Neuronal stem cell (in vitro differentiated cells): Measurements from ENCODE around the gene KCNC1.

Experiments
- DNase-seq: peaks from one replicate; pipeline ENCODE4 v3.0.0-alpha.2; 2013; ENCODE audit warnings: low spot score
- H2AFZ ChIP-seq: one replicate; pipeline ENCODE4 v1.6.1; 2013; ENCODE audit warnings: mild to moderate bottlenecking, low read length, inconsistent platforms
- H2AK5ac ChIP-seq: 2 replicates; pipeline ENCODE4 v1.6.1; 2013; ENCODE audit warnings: low read depth, mild to moderate bottlenecking, inconsistent platforms, low read length, moderate library complexity, mixed read lengths
- H2BK120ac ChIP-seq: 2 replicates; pipeline ENCODE4 v1.6.1; 2013; ENCODE audit warnings: low read depth, mild to moderate bottlenecking, inconsistent platforms, low read length, moderate library complexity, mixed read lengths
- H2BK12ac ChIP-seq: one replicate; pipeline ENCODE4 v1.6.1; 2013; ENCODE audit warnings: low read length, inconsistent platforms
- H2BK15ac ChIP-seq: 2 replicates; pipeline ENCODE4 v1.6.1; 2013; ENCODE audit warnings: mild to moderate bottlenecking, low read length, inconsistent platforms, mixed read lengths
- H2BK5ac ChIP-seq: one replicate; pipeline ENCODE4 v1.6.1; 2013; ENCODE audit warnings: inconsistent platforms, mild to moderate bottlenecking, low read length, moderate library complexity
- H3K14ac ChIP-seq: one replicate; pipeline ENCODE4 v1.6.1; 2013; ENCODE audit warnings: low read length, inconsistent platforms
- H3K18ac ChIP-seq: 2 replicates; pipeline ENCODE4 v1.6.1; 2013; ENCODE audit warnings: low read length, inconsistent platforms
- H3K23ac ChIP-seq: 2 replicates; pipeline ENCODE4 v1.6.1; 2013; ENCODE audit warnings: low read depth, mild to moderate bottlenecking, mixed read lengths, low read length, inconsistent platforms; ENCODE audit not compliant: poor library complexity
- H3K27ac ChIP-seq: replicated peaks from 3 replicates; pipeline ENCODE4 v1.5.1; 2013; ENCODE audit warnings: low read length, inconsistent platforms
- H3K27me3 ChIP-seq, 3 experiments: 2 replicates each; pipeline ENCODE4 v1.6.1; 2013; ENCODE audit warnings: low read length in 3 of 3, mild to moderate bottlenecking in 2 of 3, inconsistent platforms in 1 of 3, low read depth in 1 of 3, mixed read lengths in 1 of 3, moderate library complexity in 1 of 3; ENCODE audit not compliant: control insufficient read depth in 3 of 3, insufficient read depth in 3 of 3
- H3K36me3 ChIP-seq, 2 donors: replicated peaks in 1 of 2; 2 replicates each; pipeline ENCODE4 v1.6.1; 2013; ENCODE audit warnings: low read length in 2 of 2; ENCODE audit not compliant: control insufficient read depth in 2 of 2, insufficient read depth in 2 of 2
- H3K4ac ChIP-seq: 2 replicates; pipeline ENCODE4 v1.6.1; 2013; ENCODE audit warnings: inconsistent platforms, mild to moderate bottlenecking, low read length, moderate library complexity
- H3K4me1 ChIP-seq, 2 donors: 1 replicate in 1 of 2; 2 replicates in 1 of 2; pipeline ENCODE4 v1.6.1; 2013; ENCODE audit warnings: low read length in 2 of 2, low read depth in 1 of 2; ENCODE audit not compliant: control insufficient read depth in 2 of 2, insufficient read depth in 1 of 2
- H3K4me2 ChIP-seq: one replicate; pipeline ENCODE4 v1.6.1; 2013; ENCODE audit warnings: mild to moderate bottlenecking, low read length, inconsistent platforms; ENCODE audit not compliant: insufficient read depth, poor library complexity, severe bottlenecking
- H3K4me3 ChIP-seq, 2 donors: 2 replicates each; pipeline ENCODE4 v1.5.1; 2013; ENCODE audit warnings: low read length in 2 of 2, mild to moderate bottlenecking in 2 of 2, inconsistent platforms in 1 of 2, moderate library complexity in 1 of 2
- H3K79me1 ChIP-seq: one replicate; pipeline ENCODE4 v1.6.1; 2013; ENCODE audit warnings: low read depth, mild to moderate bottlenecking, inconsistent platforms, low read length, moderate library complexity
- H3K9ac ChIP-seq: one replicate; pipeline ENCODE4 v1.6.1; 2013; ENCODE audit warnings: mild to moderate bottlenecking, low read depth, low read length, inconsistent platforms; ENCODE audit not compliant: poor library complexity
- H3K9me3 ChIP-seq, 2 donors: replicated peaks in 1 of 2; 2 replicates each; pipeline versions ENCODE3 to v1.6.1; 2013; ENCODE audit warnings: low read length in 2 of 2, mild to moderate bottlenecking in 2 of 2, inconsistent platforms in 1 of 2, low read depth in 1 of 2, mixed read lengths in 1 of 2, moderate library complexity in 1 of 2; ENCODE audit not compliant: control insufficient read depth in 2 of 2, insufficient read depth in 1 of 2
- H4K8ac ChIP-seq: one replicate; pipeline ENCODE4 v1.6.1; 2013; ENCODE audit warnings: low read depth, mild to moderate bottlenecking, inconsistent platforms, low read length, moderate library complexity
- H4K91ac ChIP-seq: one replicate; pipeline ENCODE4 v1.6.1; 2013; ENCODE audit warnings: low read length, low read depth, mild to moderate bottlenecking, inconsistent platforms; ENCODE audit not compliant: poor library complexity
- WGBS, 2 donors: extraction: QIAGEN DNeasy Blood & Tissue Kit; methylation state at CpG; one replicate each; pipeline ENCODE4 v1.1.7; 2013; ENCODE audit warnings: missing lambda C conversion rate in 2 of 2, mixed read lengths in 1 of 2; ENCODE audit not compliant: insufficient read length in 2 of 2, insufficient replicate concordance in 1 of 2; ENCODE audit errors: extremely low coverage in 2 of 2; 5-methylcytosine and 5-hydroxymethylcytosine counted together

The KCNC1 gene

GRCh38 chr11:17707830-17708229 is 26.8 kb upstream of the KCNC1 start:
- Histone ChIP-seq H4K91ac (no peak overlapping the region), H3K9me3 (peaks cover 0 to 7% of the 10 kb centered on the region in 2 donors), H3K14ac (peak overlapping the region; percentile 66), H2BK5ac (no peak overlapping the region), H2BK15ac (peak overlapping the region; percentile 18), H3K27ac (no peak overlapping the region), H4K8ac (no peak overlapping the region), H3K36me3 (no peaks in the 10 kb centered on the region), H3K23ac (no peak overlapping the region), H2BK12ac (peak overlapping the region; percentile 87), H3K9ac (peak overlapping the region; percentile 46), H3K79me1 (no peaks in the 10 kb centered on the region), H3K27me3 (peaks cover 0 to 39% (median 0%) of the 10 kb centered on the region in 3 experiments), H3K4me3 (no peak overlapping the region), H2AFZ (no peak overlapping the region), H2BK120ac (peak overlapping the region; percentile 33), H3K4ac (no peak overlapping the region), H3K18ac (peak overlapping the region; percentile 13), H3K4me1 (peaks cover 0 to 3% of the 10 kb centered on the region in 2 donors), H2AK5ac (peak overlapping the region; percentile 13), H3K4me2 (no peak overlapping the region)
- WGBS, 2 donors: no CpG with 5 or more reads among the region's 4 CpGs
- DNase-seq: no peak

- Histone ChIP-seq H3K27ac (no peak overlapping the region), H3K9me3 (peaks cover 0 to 3% of the 10 kb centered on the region in 2 donors), H2BK12ac (no peak overlapping the region), H2AFZ (no peak overlapping the region), H3K36me3 (no peaks in the 10 kb centered on the region), H3K79me1 (no peaks in the 10 kb centered on the region), H4K8ac (no peak overlapping the region), H3K23ac (no peak overlapping the region), H3K9ac (no peak overlapping the region), H3K27me3 (peaks cover 0 to 74% (median 3%) of the 10 kb centered on the region in 3 experiments), H3K14ac (no peak overlapping the region), H3K4me2 (no peak overlapping the region), H3K4ac (no peak overlapping the region), H2BK5ac (no peak overlapping the region), H2AK5ac (no peak overlapping the region), H3K4me3 (no peak overlapping the region), H2BK15ac (no peak overlapping the region), H2BK120ac (no peak overlapping the region), H3K18ac (peak overlapping the region; percentile 44), H3K4me1 (peaks cover 0 to 3% of the 10 kb centered on the region in 2 donors), H4K91ac (no peak overlapping the region)
- WGBS, 2 donors: no CpG with 5 or more reads among the region's 4 CpGs
- no peak for DNase-seq
Measured at GRCh38 chr11:17711836-17712235, 22.7 kb upstream of the KCNC1 start.

- Histone ChIP-seq H2BK12ac (no peak overlapping the region), H3K4ac (no peak overlapping the region), H3K4me2 (no peak overlapping the region), H2BK5ac (no peak overlapping the region), H3K79me1 (no peaks in the 10 kb centered on the region), H4K8ac (no peak overlapping the region), H3K4me1 (peaks cover 0 to 5% of the 10 kb centered on the region in 2 donors), H2AFZ (no peak overlapping the region), H3K14ac (no peak overlapping the region), H3K18ac (no peak overlapping the region), H3K27me3 (peaks cover 5 to 95% (median 24%) of the 10 kb centered on the region in 3 experiments), H2BK120ac (no peak overlapping the region), H3K36me3 (no peaks in the 10 kb centered on the region), H3K27ac (no peak overlapping the region), H3K23ac (no peak overlapping the region), H3K9ac (no peak overlapping the region), H4K91ac (no peak overlapping the region), H3K9me3 (peaks cover 0 to 3% of the 10 kb centered on the region in 2 donors), H3K4me3 (no peak overlapping the region), H2BK15ac (no peak overlapping the region), H2AK5ac (no peak overlapping the region)
- WGBS, 2 donors: no CpG with 5 or more reads among the region's 1 CpG
- DNase-seq: no peak
Measured at GRCh38 chr11:17713851-17714250, 20.7 kb upstream of the KCNC1 start.

- H3K23ac ChIP-seq: no peak overlapping the region
- H2BK12ac ChIP-seq: no peak overlapping the region
- no peak overlapping the region for H2AFZ ChIP-seq
- WGBS, 2 donors: no CpG with 5 or more reads among the region's 8 CpGs
- H3K9me3 ChIP-seq: peaks cover 0 to 3% of the 10 kb centered on the region in 2 donors
- no peak overlapping the region for H2BK5ac ChIP-seq
- no peak overlapping the region for H2BK120ac ChIP-seq
- H3K4ac ChIP-seq: no peak overlapping the region
- H2AK5ac ChIP-seq: no peak overlapping the region
- H3K18ac ChIP-seq: no peak overlapping the region
- H3K27me3 ChIP-seq: peaks cover 7 to 94% (median 29%) of the 10 kb centered on the region in 3 experiments
- no peak overlapping the region for H4K91ac ChIP-seq
- no peak overlapping the region for H3K9ac ChIP-seq
- no peaks in the 10 kb centered on the region for H3K79me1 ChIP-seq
- peaks cover 0 to 7% of the 10 kb centered on the region in 2 donors for H3K4me1 ChIP-seq
- DNase-seq: no peak
- H4K8ac ChIP-seq: no peak overlapping the region
- no peak overlapping the region for H3K14ac ChIP-seq
- H3K36me3 ChIP-seq: no peaks in the 10 kb centered on the region
- H3K27ac ChIP-seq: no peak overlapping the region
- no peak overlapping the region for H3K4me2 ChIP-seq
- no peak overlapping the region for H3K4me3 ChIP-seq
- H2BK15ac ChIP-seq: no peak overlapping the region
Measured at GRCh38 chr11:17714356-17714854, 20.2 kb upstream of the KCNC1 start.
